Measurements from ENCODE around the gene PRKAR2B.
"Not testable (repeated sequence)": the region's sequence is repeated elsewhere in the genome, so short reads cannot be mapped to it uniquely, and the experiment has no call there.

Gene PRKAR2B

GRCh38 chr7:107123392-107123791 is 78.9 kb downstream of the PRKAR2B start:
- H3K4me1 ChIP-seq (ENCODE audit: control insufficient read depth, insufficient read depth, low read length) = no peaks in the 10 kb centered on the region
- no peak overlapping the region for H3K4me3 ChIP-seq (ENCODE audit: low read length in 2 of 2)
- no peaks in the 10 kb centered on the region for H3K27me3 ChIP-seq (ENCODE audit: control insufficient read depth in 1 of 2, insufficient read depth in 2 of 2, low read length in 2 of 2)
- H3K36me3 ChIP-seq (ENCODE audit: control insufficient read depth in 2 of 2, insufficient read depth in 2 of 2, low read length in 2 of 2) = no peaks in the 10 kb centered on the region
- no peak overlapping the region for H3K9ac ChIP-seq (ENCODE audit: low read length in 2 of 2)
- no peak overlapping the region for H3K27ac ChIP-seq (ENCODE audit: low read length)
- H3K9me3 ChIP-seq (ENCODE audit: control insufficient read depth in 2 of 2, low read length in 2 of 2) = no peaks in the 10 kb centered on the region

GRCh38 chr7:107125475-107125874 is 81.0 kb downstream of the PRKAR2B start:
- Histone ChIP-seq H3K4me3 (ENCODE audit: low read length in 2 of 2) (no peak overlapping the region), H3K27ac (ENCODE audit: low read length) (no peak overlapping the region), H3K4me1 (ENCODE audit: control insufficient read depth, insufficient read depth, low read length) (no peaks in the 10 kb centered on the region), H3K9ac (ENCODE audit: low read length in 2 of 2) (no peak overlapping the region), H3K36me3 (ENCODE audit: control insufficient read depth in 2 of 2, insufficient read depth in 2 of 2, low read length in 2 of 2) (no peaks in the 10 kb centered on the region), H3K27me3 (ENCODE audit: control insufficient read depth in 1 of 2, insufficient read depth in 2 of 2, low read length in 2 of 2) (no peaks in the 10 kb centered on the region), H3K9me3 (ENCODE audit: control insufficient read depth in 2 of 2, low read length in 2 of 2) (no peaks in the 10 kb centered on the region)

DNA sequence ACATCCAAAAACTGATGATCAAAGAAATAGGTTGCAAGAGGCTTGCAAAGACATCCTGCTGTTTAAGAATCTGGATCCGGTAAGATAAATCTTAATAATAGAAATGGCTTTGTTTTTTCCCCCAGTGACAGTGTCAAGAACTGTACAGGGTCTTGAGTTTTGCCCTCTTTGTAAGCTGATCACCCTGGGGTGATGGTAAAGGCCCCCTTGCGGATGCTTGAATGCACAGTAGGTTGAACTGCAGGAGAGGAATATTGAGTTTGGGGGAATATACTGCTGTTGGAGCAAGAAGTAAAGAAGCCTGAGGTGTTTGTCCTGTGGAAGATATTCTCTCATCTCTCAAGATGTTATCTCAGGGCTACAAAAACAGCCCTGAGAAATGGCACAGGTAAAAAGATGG is 83.7 kb downstream of the PRKAR2B start:
- no peaks in the 10 kb centered on the region for H3K4me1 ChIP-seq (ENCODE audit: control insufficient read depth, insufficient read depth, low read length)
- no peak overlapping the region for H3K4me3 ChIP-seq (ENCODE audit: low read length in 2 of 2)
- no peaks in the 10 kb centered on the region for H3K27me3 ChIP-seq (ENCODE audit: control insufficient read depth in 1 of 2, insufficient read depth in 2 of 2, low read length in 2 of 2)
- no peak overlapping the region for H3K27ac ChIP-seq (ENCODE audit: low read length)
- H3K36me3 ChIP-seq (ENCODE audit: control insufficient read depth in 2 of 2, insufficient read depth in 2 of 2, low read length in 2 of 2) = no peaks in the 10 kb centered on the region
- H3K9me3 ChIP-seq (ENCODE audit: control insufficient read depth in 2 of 2, low read length in 2 of 2) = no peaks in the 10 kb centered on the region
- H3K9ac ChIP-seq (ENCODE audit: low read length in 2 of 2) = no peak overlapping the region

GRCh38 chr7:107128748-107129147 is 84.2 kb downstream of the PRKAR2B start:
- Histone ChIP-seq H3K36me3 (ENCODE audit: control insufficient read depth in 2 of 2, insufficient read depth in 2 of 2, low read length in 2 of 2) (no peaks in the 10 kb centered on the region), H3K9me3 (ENCODE audit: control insufficient read depth in 2 of 2, low read length in 2 of 2) (no peaks in the 10 kb centered on the region), H3K27ac (ENCODE audit: low read length) (no peak overlapping the region), H3K9ac (ENCODE audit: low read length in 2 of 2) (no peak overlapping the region), H3K4me3 (ENCODE audit: low read length in 2 of 2) (no peak overlapping the region), H3K4me1 (ENCODE audit: control insufficient read depth, insufficient read depth, low read length) (no peaks in the 10 kb centered on the region), H3K27me3 (ENCODE audit: control insufficient read depth in 1 of 2, insufficient read depth in 2 of 2, low read length in 2 of 2) (no peaks in the 10 kb centered on the region)

- Histone ChIP-seq H3K36me3 (ENCODE audit: control insufficient read depth in 2 of 2, insufficient read depth in 2 of 2, low read length in 2 of 2) (no peaks in the 10 kb centered on the region), H3K27me3 (ENCODE audit: control insufficient read depth in 1 of 2, insufficient read depth in 2 of 2, low read length in 2 of 2) (no peaks in the 10 kb centered on the region), H3K4me1 (ENCODE audit: control insufficient read depth, insufficient read depth, low read length) (no peaks in the 10 kb centered on the region), H3K9me3 (ENCODE audit: control insufficient read depth in 2 of 2, low read length in 2 of 2) (no peaks in the 10 kb centered on the region), H3K9ac (ENCODE audit: low read length in 2 of 2) (no peak overlapping the region), H3K4me3 (ENCODE audit: low read length in 2 of 2) (no peak overlapping the region), H3K27ac (ENCODE audit: low read length) (no peak overlapping the region)
Observed at GRCh38 chr7:107130487-107131220, 86.1 kb downstream of the PRKAR2B start.

- H3K27me3 ChIP-seq (ENCODE audit: control insufficient read depth in 1 of 2, insufficient read depth in 2 of 2, low read length in 2 of 2) = no peaks in the 10 kb centered on the region
- no peak overlapping the region for H3K4me3 ChIP-seq (ENCODE audit: low read length in 2 of 2)
- no peaks in the 10 kb centered on the region for H3K9me3 ChIP-seq (ENCODE audit: control insufficient read depth in 2 of 2, low read length in 2 of 2)
- H3K9ac ChIP-seq (ENCODE audit: low read length in 2 of 2) = no peak overlapping the region
- H3K4me1 ChIP-seq (ENCODE audit: control insufficient read depth, insufficient read depth, low read length) = no peaks in the 10 kb centered on the region
- no peak overlapping the region for H3K27ac ChIP-seq (ENCODE audit: low read length)
- H3K36me3 ChIP-seq (ENCODE audit: control insufficient read depth in 2 of 2, insufficient read depth in 2 of 2, low read length in 2 of 2) = no peaks in the 10 kb centered on the region
Observed at GRCh38 chr7:107133396-107133795, 88.9 kb downstream of the PRKAR2B start.

DNA sequence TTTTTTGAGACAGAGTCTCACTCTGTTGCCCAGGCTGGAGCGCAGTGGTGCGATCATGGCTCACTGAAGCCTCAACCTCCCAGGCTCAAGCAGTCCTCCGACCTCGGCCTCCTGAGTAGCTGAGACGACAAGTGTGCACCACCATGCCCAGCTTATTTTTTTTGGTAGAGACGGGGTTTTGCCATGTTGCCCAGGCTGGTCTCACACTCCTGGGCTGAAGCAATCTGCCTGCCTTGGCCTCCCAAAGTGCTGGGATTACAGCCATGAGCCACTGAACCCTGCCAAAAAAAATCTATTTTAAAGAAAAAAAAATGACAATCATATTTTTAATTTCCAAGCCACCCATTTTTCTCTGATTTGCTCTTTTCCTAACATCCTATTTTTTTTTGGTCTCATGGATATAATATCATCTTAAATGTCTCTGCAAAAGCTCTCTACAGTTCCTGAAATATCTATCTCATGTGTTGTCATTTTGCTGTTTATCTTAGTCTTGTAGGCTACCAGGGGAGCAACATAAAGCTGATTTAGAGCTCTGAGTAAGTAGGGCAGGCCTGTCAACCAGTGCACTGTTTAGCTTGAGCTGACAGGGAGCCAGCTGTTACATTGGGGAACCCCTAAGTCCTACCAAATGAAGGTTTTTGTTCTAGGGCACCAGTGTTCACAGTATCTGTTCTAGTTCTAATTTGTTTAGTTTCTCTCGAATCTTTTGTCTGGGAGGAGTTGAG is 94.4 kb downstream of the PRKAR2B start:
- Histone ChIP-seq H3K36me3 (ENCODE audit: control insufficient read depth in 2 of 2, insufficient read depth in 2 of 2, low read length in 2 of 2) (no peaks in the 10 kb centered on the region), H3K4me1 (ENCODE audit: control insufficient read depth, insufficient read depth, low read length) (no peaks in the 10 kb centered on the region), H3K27ac (ENCODE audit: low read length) (no peak overlapping the region), H3K4me3 (ENCODE audit: low read length in 2 of 2) (no peak overlapping the region), H3K9ac (ENCODE audit: low read length in 2 of 2) (no peak overlapping the region), H3K9me3 (ENCODE audit: control insufficient read depth in 2 of 2, low read length in 2 of 2) (no peaks in the 10 kb centered on the region), H3K27me3 (ENCODE audit: control insufficient read depth in 1 of 2, insufficient read depth in 2 of 2, low read length in 2 of 2) (no peaks in the 10 kb centered on the region)

GRCh38 chr7:107143875-107144274 is 99.4 kb downstream of the PRKAR2B start:
- not testable (repeated sequence) for H3K4me3 ChIP-seq (ENCODE audit: low read length in 2 of 2); H3K27ac ChIP-seq (ENCODE audit: low read length); H3K27me3 ChIP-seq (ENCODE audit: control insufficient read depth in 1 of 2, insufficient read depth in 2 of 2, low read length in 2 of 2); H3K4me1 ChIP-seq (ENCODE audit: control insufficient read depth, insufficient read depth, low read length); H3K9me3 ChIP-seq (ENCODE audit: control insufficient read depth in 2 of 2, low read length in 2 of 2); H3K36me3 ChIP-seq (ENCODE audit: control insufficient read depth in 2 of 2, insufficient read depth in 2 of 2, low read length in 2 of 2); H3K9ac ChIP-seq (ENCODE audit: low read length in 2 of 2)

DNA sequence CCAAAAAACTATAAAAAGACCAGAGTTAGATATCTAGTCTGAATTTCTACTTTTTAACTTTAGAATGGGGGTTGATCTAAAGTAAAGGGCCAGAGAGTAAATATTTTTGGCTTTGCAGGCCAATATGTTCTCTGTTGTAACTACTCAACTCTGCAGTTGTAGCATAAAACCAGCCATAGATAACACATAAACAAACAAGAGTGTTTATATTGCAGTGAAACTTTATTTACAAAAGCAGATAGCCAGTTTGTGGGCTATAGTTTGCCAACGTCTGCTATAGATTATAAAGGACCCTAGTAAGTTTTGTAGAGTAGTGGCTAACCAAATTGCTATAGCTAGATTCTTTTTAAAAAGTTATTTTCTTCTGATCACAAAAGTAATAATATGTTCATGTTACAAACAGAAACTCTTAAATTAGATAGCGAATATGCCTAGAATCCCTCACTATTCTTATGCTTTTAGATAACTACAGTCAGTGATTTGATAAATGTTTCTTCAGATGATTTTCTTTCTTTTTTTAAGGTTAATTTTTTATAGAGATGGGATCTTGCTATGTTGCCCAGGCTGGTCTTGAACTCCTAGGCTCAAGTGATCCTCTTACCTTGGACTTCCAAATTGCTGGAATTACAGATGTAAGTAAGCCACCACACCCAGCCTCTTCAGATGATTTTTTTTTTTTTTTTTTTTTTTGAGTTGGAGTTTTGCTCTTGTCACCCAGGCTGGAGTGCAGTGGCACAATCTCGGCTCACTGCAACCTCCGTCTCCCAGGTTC is 100.7 kb downstream of the PRKAR2B start:
- Histone ChIP-seq H3K36me3 (ENCODE audit: control insufficient read depth in 2 of 2, insufficient read depth in 2 of 2, low read length in 2 of 2) (no peaks in the 10 kb centered on the region), H3K9ac (ENCODE audit: low read length in 2 of 2) (no peak overlapping the region), H3K4me3 (ENCODE audit: low read length in 2 of 2) (no peak overlapping the region), H3K27ac (ENCODE audit: low read length) (no peak overlapping the region), H3K27me3 (ENCODE audit: control insufficient read depth in 1 of 2, insufficient read depth in 2 of 2, low read length in 2 of 2) (no peaks in the 10 kb centered on the region), H3K4me1 (ENCODE audit: control insufficient read depth, insufficient read depth, low read length) (no peaks in the 10 kb centered on the region), H3K9me3 (ENCODE audit: control insufficient read depth in 2 of 2, low read length in 2 of 2) (no peaks in the 10 kb centered on the region)

GRCh38 chr7:107147464-107148393 is 103.2 kb downstream of the PRKAR2B start:
- Histone ChIP-seq H3K27me3 (ENCODE audit: control insufficient read depth in 1 of 2, insufficient read depth in 2 of 2, low read length in 2 of 2) (no peaks in the 10 kb centered on the region), H3K9ac (ENCODE audit: low read length in 2 of 2) (no peak overlapping the region), H3K4me3 (ENCODE audit: low read length in 2 of 2) (no peak overlapping the region), H3K27ac (ENCODE audit: low read length) (no peak overlapping the region), H3K4me1 (ENCODE audit: control insufficient read depth, insufficient read depth, low read length) (no peaks in the 10 kb centered on the region), H3K36me3 (ENCODE audit: control insufficient read depth in 2 of 2, insufficient read depth in 2 of 2, low read length in 2 of 2) (peaks cover 0 to 8% of the 10 kb centered on the region in 2 donors), H3K9me3 (ENCODE audit: control insufficient read depth in 2 of 2, low read length in 2 of 2) (no peaks in the 10 kb centered on the region)

All from stomach smooth muscle (tissue), 2 donors.